IPS DF 6.9 (cell line): ENCODE results near the gene FIBCD1.

Experiments
- DNase-seq: peaks from one replicate; pipeline ENCODE4 v3.0.0-alpha.2; 2013; ENCODE audit warnings: low read depth, low spot score
- H3K27ac ChIP-seq: one replicate; pipeline ENCODE4 v1.5.1; 2013; ENCODE audit warnings: low read length, control low read depth
- H3K27me3 ChIP-seq: 2 replicates; pipeline ENCODE4 v1.6.1; 2013; ENCODE audit warnings: mild to moderate bottlenecking, low read length; ENCODE audit not compliant: control insufficient read depth, insufficient read depth
- H3K36me3 ChIP-seq: 2 replicates; pipeline ENCODE4 v1.6.1; 2013; ENCODE audit warnings: low read length; ENCODE audit not compliant: control insufficient read depth, insufficient read depth
- H3K4me1 ChIP-seq: 2 replicates; pipeline ENCODE4 v1.6.1; 2013; ENCODE audit warnings: low read length; ENCODE audit not compliant: control insufficient read depth, insufficient read depth
- H3K4me3 ChIP-seq: 2 replicates; pipeline ENCODE4 v1.5.1; 2013; ENCODE audit warnings: mild to moderate bottlenecking, low read length
- H3K9me3 ChIP-seq: 2 replicates; pipeline ENCODE4 v1.6.1; 2013; ENCODE audit warnings: low read length, inconsistent platforms; ENCODE audit not compliant: control insufficient read depth, insufficient read depth
- WGBS: extraction: QIAGEN DNeasy Blood & Tissue Kit; methylation state at CpG from one replicate; pipeline ENCODE4 v1.1.7; 2013; ENCODE audit warnings: mixed read lengths, missing lambda C conversion rate; ENCODE audit not compliant: insufficient read length, insufficient coverage; 5-methylcytosine and 5-hydroxymethylcytosine counted together

Gene FIBCD1

DNA sequence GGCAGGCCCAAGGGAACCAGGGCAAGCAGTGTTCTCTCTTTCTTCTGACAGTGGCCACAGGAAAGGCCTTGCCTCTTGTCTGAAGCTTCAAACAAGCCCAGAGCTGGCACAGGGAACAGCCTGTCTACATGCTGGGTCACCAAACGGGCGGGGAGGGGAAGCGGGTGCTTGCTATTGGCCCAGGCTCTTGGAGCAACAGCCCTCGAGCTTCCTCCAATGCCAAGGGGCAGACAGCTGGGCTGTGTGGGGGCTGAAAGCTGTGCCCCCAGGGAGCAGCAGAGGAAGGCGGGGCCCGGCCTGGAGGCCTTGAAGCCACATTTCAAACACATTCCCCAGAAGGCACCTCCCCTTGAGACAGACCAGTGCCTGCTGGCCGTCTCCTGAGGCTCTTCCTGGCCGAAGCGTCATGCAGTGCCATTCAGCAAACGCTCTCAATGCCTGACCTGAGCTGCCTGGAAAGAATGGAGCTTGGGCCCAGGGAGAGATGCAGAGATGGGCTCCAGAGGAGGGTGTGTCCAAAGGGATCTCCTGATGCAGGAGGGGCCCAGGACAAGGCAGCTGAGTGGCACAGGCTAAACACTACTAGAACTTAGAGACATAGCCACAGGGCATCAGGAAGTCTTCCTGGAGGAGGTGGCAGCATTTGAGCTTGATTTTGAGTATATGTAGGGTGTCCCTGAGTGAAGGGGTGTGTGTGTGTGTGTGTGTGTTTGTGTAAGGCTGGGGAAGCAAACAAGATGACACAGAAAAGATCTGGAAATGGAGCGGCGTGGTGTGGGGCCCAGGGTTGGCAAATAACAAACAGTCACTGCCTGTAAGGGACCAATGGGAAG, 2.5 kb downstream of the FIBCD1 start:
- Histone ChIP-seq H3K36me3 (no peaks in the 10 kb centered on the region), H3K4me3 (no peak overlapping the region), H3K27ac (no peak overlapping the region), H3K27me3 (peaks cover 10% of the 10 kb centered on the region; the same call in 1 of the 2 replicates), H3K9me3 (no peaks in the 10 kb centered on the region), H3K4me1 (peaks cover 27% of the 10 kb centered on the region)
- no CpG with 5 or more reads among the region's 12 CpGs for WGBS
- DNase-seq: no peak

DNA sequence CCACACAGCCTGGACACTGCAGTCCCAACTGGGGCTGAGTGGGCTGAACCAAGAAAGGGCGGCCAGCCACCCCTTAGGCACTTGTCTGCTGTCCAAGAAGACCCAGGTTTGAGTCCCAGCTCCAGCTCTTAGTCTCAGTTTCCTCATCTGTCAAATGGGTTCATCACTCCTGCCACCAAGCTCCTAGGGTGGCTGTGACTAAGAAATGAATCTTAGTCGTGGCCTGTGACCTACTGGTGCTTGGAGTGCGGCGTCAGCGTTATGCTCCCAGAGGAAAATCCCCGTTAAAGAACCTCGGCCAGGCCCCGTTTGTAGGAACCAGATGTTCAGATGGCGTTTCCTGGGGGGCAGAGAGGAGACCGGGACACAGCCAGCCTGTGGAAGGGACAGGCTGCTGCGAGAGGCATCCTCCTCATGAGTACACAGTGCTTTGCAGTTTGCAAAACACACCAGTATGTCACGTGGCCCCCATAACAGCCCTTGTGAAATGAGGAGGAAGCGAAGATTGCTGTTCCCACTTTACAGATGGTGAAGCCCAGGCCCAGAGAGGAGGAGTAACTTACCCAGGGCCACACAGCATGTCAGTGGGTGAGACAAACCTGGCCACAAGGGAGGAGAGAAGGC, 3.3 kb downstream of the FIBCD1 start:
- Histone ChIP-seq H3K27me3 (peaks cover 10% of the 10 kb centered on the region; the same call in 1 of the 2 replicates), H3K27ac (no peak overlapping the region), H3K4me1 (peaks cover 25% of the 10 kb centered on the region), H3K4me3 (no peak overlapping the region), H3K9me3 (no peaks in the 10 kb centered on the region), H3K36me3 (no peaks in the 10 kb centered on the region)
- WGBS: no CpG with 5 or more reads among the region's 13 CpGs
- no peak for DNase-seq

DNA sequence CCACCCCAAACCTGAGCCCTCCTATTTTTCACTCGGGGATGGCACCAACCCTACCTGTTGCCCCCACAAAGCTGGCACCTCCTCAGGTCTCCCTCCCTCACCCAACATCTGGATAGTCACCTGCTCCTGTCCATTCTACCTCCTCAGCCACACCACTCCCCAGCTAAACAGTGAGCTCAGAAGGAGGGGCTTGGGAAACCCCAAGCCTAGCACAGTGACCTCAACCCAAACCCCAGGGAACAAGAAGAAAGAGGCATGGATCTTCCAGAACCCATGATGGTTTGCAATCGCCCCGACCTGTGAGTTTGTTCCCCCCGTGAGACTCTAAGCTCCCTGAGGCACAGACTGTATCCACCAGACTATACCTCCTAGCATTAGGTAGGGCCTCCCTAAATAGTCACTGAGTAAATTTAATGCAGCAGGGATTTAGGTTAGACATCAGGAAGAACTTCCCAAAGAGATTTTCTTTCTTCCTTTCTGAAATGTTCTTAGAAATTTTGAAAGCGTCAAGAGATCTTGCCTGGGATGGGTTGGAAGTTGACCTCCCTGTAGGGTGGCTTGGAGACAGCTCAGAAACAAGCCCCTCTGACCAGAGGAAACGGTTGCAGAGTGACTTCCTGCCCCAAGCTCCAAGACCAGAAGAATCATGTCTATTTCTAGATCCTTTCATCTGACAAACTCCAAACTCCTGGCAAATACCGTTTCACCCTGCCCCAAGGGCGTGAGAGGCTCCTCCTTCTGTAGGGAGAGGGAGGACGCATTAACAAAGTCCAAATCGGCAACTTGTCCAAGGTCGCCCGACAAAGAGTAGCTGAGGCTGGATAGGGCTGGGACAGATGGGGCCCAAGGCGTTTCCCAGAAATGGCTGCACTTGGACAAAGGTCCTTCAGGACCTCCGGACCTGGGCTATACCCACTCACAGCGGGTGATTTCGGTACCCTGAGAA, 4.1 kb downstream of the FIBCD1 start:
- WGBS: no CpG with 5 or more reads among the region's 16 CpGs
- no peak overlapping the region for H3K4me3 ChIP-seq
- no peaks in the 10 kb centered on the region for H3K36me3 ChIP-seq
- peaks cover 22% of the 10 kb centered on the region for H3K4me1 ChIP-seq
- H3K27me3 ChIP-seq: peaks cover 5% of the 10 kb centered on the region; the same call in 1 of the 2 replicates
- DNase-seq: no peak
- no peaks in the 10 kb centered on the region for H3K9me3 ChIP-seq
- H3K27ac ChIP-seq: no peak overlapping the region

DNA sequence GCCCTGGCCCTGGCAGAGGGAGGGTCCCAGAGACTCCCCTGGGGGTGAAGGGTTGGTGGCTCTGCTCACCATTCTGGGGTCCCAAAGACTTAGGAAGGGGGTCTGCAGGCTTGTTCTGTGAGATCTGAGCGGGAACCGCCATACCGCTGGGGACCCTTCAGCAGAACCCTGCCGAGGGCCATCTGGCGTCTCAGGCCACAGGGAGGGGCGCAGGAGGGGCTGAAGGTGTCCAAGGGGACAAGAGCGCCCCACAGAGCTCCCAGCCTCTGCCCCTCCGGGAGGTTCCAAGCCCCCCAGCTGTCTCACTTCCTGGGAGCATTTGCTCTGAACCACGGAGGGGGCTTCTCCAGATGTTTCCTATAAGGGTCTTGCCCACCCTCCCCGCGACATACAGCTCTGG, 4.8 kb downstream of the FIBCD1 start:
- Histone ChIP-seq H3K27me3 (peaks cover 5% of the 10 kb centered on the region; the same call in 1 of the 2 replicates), H3K27ac (no peak overlapping the region), H3K9me3 (no peaks in the 10 kb centered on the region), H3K4me3 (no peak overlapping the region), H3K36me3 (no peaks in the 10 kb centered on the region), H3K4me1 (peaks cover 22% of the 10 kb centered on the region)
- no peak for DNase-seq
- WGBS: no CpG with 5 or more reads among the region's 11 CpGs

DNA sequence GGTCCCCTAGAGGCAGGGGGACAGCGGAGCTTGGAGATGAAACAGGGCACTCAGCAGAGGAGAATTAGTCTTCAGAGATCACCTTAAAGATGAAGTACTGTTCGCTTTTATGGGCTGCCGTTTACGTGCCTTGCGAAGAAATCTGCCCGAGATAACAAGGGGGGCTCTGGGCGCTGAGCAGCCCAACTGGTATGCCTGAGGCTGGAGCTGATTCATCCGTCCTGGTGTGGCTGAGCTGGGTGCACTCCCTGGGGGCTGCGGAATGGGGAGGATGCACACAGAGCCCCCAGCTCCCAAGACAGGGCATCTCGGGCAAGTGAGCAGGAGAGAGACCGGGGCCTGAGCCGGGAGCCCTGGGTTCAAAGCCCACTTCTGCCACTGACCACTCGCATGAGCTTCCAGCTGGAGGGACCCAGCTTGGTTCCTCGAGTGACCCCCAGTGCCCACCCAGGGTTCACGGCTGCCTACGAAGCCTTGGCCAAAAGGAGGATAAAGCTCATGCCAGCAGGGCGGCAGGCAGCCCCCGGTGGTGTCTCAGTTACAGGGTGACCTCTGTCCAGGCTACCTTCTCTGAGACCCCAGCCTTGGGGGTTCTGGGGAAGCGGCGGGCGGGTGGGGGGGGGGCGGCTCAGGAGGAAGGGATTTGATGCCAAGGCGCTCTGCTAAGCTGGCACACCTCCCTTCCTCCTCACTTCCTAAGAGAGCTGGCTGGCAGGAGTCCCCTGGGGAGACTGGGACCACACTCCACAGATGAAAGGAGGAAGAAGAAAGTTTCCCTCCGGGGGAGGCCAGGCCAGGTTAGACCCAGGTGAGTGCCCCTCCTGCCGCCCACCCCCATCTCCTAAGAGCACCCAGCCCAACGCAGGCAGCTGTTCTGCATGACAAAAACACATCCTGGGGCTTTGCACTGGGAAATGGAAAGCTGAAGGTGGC, 5.7 kb downstream of the FIBCD1 start:
- H3K4me1 ChIP-seq: peaks cover 22% of the 10 kb centered on the region
- H3K4me3 ChIP-seq: no peak overlapping the region
- H3K27me3 ChIP-seq: peaks cover 5% of the 10 kb centered on the region; the same call in 1 of the 2 replicates
- DNase-seq: no peak
- H3K27ac ChIP-seq: no peak overlapping the region
- H3K9me3 ChIP-seq: no peaks in the 10 kb centered on the region
- no CpG with 5 or more reads among the region's 26 CpGs for WGBS
- H3K36me3 ChIP-seq: no peaks in the 10 kb centered on the region

DNA sequence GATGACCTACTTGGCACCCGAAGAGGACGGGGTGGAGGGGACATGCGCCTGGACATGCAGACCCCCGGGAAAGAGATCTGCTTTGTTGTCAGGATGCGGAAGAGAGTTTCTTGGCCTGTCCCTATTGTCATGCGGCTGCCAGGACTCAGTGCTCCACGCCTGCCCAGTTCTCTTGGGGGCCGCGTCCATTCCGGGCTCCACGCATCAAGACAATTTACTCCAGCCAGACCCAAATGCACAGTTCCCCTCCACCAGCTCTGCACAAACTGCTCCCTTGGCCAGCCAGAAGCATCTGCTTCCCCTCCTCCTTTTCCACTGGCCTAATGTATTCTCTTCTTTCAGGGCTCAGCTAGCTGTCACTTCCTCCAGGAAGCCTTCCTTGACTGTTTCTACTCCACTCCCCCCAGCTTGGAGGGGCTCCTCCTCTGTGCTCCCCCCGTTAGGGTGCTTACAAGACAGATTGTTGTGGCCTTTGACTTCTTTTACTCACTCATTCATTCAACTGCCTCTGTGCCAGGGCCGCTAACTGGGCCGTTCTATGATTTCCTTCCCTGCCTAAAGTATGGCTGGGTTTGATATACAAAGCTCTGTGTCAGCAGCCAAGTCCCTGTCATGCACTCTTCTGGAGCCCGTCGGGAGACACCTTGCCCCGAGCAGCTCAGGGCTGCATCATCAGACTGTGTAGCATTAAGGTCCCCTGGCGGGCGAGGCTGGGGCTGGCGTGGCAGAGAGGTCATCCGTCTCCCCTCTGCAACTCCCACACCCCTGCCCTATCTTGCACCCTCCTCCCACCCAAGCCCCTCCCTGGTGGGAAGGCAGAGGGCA, 6.6 kb downstream of the FIBCD1 start:
- Histone ChIP-seq H3K4me3 (no peak overlapping the region), H3K4me1 (peaks cover 18% of the 10 kb centered on the region), H3K27ac (no peak overlapping the region), H3K36me3 (no peaks in the 10 kb centered on the region), H3K27me3 (no peaks in the 10 kb centered on the region), H3K9me3 (no peaks in the 10 kb centered on the region)
- no peak for DNase-seq
- no CpG with 5 or more reads among the region's 21 CpGs for WGBS

DNA sequence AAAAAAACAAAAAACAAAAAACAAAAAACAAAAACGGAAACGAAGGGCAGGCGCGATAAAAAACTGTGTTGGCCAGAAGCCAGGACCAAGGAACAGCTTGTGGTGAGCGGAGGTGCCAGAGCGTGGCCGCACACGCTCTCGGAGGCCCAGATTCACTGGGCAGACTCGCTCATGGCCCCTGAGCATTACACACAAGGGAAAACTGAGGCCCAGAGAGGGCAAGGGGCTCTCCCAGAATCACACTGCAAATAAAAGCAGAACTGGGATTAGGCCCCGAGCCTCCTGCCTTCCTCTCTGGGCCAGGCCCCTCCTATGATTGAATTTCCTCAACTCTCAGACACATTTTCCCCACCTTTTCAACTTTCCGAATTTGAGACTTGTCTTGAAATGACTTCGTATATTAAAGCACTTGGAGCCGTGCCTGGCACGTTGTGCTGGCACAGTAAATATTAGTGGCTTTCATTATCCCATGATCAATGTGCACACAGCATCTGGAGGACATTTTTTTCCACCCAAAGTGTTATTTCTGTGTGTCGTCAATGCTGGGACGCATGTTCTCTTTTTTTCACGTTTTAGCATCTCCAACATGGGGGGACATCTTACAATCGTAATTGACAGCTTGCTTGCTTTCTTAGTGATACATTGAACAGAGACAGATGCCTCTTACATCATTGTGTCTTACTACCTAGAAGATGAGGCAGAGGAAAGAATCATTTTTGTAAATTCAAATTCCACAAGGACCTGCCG, 7.4 kb downstream of the FIBCD1 start:
- no peak overlapping the region for H3K27ac ChIP-seq
- no peak for DNase-seq
- H3K36me3 ChIP-seq: no peaks in the 10 kb centered on the region
- H3K9me3 ChIP-seq: no peaks in the 10 kb centered on the region
- H3K4me1 ChIP-seq: peaks cover 14% of the 10 kb centered on the region
- WGBS: no CpG with 5 or more reads among the region's 20 CpGs
- H3K27me3 ChIP-seq: no peaks in the 10 kb centered on the region
- no peak overlapping the region for H3K4me3 ChIP-seq

DNA sequence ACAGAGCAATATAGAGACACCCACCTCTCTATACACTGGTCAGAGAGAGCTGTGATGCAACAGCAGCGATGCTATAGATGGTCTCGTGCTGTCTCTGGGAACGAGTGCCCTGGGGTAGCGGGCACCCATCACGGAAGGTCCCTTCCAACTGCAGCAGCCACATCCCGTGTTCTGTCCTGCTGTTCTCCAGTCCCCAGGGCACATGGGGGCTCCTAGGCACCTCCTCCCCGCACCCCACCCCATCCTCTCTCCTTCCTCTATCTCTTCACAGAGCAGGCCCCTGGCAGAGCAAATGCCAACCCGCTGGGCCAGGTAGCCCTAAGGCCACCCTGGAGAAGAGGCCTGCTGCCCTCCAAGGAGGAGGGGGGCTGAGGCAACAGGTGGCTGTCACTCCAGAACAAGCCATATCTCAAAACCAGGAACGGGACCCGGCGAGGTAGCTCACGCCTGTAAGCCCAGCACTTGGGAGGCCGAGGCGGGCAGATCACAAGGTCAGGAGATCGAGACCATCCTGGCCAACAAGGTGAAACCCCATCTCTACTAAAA, 8.2 kb downstream of the FIBCD1 start:
- no peak for DNase-seq
- Histone ChIP-seq H3K4me1 (peaks cover 13% of the 10 kb centered on the region), H3K4me3 (no peak overlapping the region), H3K36me3 (no peaks in the 10 kb centered on the region), H3K9me3 (no peaks in the 10 kb centered on the region), H3K27me3 (no peaks in the 10 kb centered on the region), H3K27ac (no peak overlapping the region)
- no CpG with 5 or more reads among the region's 15 CpGs for WGBS
